ENCODE measurements around the gene FCER1A. TPM values are rescaled to one million over a fixed set of nuclear protein-coding genes. Genes with fewer than 3 reads are reported as not detected.

Gene FCER1A
- total RNA-seq: not detected

DNA sequence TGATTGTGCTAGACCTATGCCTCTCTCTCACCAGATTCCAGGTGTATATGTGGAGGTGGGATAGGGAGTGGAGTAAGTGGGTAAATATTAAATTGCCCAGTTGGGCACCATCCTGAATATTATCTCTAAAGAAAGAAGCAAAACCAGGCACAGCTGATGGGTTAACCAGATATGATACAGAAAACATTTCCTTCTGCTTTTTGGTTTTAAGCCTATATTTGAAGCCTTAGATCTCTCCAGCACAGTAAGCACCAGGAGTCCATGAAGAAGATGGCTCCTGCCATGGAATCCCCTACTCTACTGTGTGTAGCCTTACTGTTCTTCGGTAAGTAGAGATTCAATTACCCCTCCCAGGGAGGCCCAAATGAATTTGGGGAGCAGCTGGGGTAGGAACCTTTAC is at the start of gene FCER1A:
FCER1A (plus strand) TSS at position 242 of the 400 bp plus-strand sequence; CDS start at position 271, 29 bp downstream.
- H3K27me3 ChIP-seq: no peaks in the 10 kb centered on the region
- H3K9me3 ChIP-seq: no peaks in the 10 kb centered on the region
- ATAC-seq (no peak), DNase-seq (no peak)
- TF ChIP-seq, protein P1, sequence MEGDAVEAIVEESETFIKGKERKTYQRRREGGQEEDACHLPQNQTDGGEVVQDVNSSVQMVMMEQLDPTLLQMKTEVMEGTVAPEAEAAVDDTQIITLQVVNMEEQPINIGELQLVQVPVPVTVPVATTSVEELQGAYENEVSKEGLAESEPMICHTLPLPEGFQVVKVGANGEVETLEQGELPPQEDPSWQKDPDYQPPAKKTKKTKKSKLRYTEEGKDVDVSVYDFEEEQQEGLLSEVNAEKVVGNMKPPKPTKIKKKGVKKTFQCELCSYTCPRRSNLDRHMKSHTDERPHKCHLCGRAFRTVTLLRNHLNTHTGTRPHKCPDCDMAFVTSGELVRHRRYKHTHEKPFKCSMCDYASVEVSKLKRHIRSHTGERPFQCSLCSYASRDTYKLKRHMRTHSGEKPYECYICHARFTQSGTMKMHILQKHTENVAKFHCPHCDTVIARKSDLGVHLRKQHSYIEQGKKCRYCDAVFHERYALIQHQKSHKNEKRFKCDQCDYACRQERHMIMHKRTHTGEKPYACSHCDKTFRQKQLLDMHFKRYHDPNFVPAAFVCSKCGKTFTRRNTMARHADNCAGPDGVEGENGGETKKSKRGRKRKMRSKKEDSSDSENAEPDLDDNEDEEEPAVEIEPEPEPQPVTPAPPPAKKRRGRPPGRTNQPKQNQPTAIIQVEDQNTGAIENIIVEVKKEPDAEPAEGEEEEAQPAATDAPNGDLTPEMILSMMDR (IDR thresholded peaks at IDR 0.05): no peak
- no peak for TF ChIP-seq POLR2A (IDR thresholded peaks at IDR 0.05)
- H3K4me1 ChIP-seq: no peaks in the 10 kb centered on the region
- intact Hi-C loops (cut with DNase I): no loop called here
- H3K36me3 ChIP-seq (replicated peaks in 1 of 2; ENCODE audit: insufficient read depth in 1 of 2, low read depth in 2 of 2): no peaks in the 10 kb centered on the region
- H3K4me3 ChIP-seq: no peak within 1 kb of the TSS
- no peak within 1 kb of the TSS for H3K27ac ChIP-seq
- 52 to 67% methylated on average over 1 of the region's 1 CpG for WGBS, 2 donors

DNA sequence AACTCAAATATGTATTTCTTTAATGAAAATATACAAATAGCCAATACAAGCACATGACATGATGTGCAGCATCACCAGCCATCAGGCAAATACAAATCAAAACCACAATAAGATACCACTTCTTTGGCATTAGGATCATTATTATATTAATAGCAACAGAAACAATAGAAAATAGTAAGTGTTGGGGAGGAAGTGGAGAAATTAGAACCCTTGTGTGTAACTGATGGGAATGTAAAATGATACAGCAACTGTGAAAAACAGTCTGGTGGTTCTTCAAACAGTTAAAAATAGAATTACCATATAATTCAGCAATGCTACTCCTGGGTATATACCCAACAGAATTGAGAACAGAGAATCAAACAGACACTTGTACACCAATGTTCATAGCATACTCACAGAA is 40.8 kb upstream of the FCER1A start:
- Histone ChIP-seq H3K4me3 (no peak overlapping the region), H3K36me3 (replicated peaks in 1 of 2; ENCODE audit: insufficient read depth in 1 of 2, low read depth in 2 of 2) (no peaks in the 10 kb centered on the region), H3K4me1 (no peaks in the 10 kb centered on the region), H3K9me3 (no peaks in the 10 kb centered on the region), H3K27me3 (no peaks in the 10 kb centered on the region), H3K27ac (no peak overlapping the region)
- DNase-seq (no peak), ATAC-seq (no peak)
- intact Hi-C loops (cut with DNase I): no loop called here
- TF ChIP-seq, protein P1 (IDR thresholded peaks at IDR 0.05): no peak
- no peak for TF ChIP-seq POLR2A (IDR thresholded peaks at IDR 0.05)

DNA sequence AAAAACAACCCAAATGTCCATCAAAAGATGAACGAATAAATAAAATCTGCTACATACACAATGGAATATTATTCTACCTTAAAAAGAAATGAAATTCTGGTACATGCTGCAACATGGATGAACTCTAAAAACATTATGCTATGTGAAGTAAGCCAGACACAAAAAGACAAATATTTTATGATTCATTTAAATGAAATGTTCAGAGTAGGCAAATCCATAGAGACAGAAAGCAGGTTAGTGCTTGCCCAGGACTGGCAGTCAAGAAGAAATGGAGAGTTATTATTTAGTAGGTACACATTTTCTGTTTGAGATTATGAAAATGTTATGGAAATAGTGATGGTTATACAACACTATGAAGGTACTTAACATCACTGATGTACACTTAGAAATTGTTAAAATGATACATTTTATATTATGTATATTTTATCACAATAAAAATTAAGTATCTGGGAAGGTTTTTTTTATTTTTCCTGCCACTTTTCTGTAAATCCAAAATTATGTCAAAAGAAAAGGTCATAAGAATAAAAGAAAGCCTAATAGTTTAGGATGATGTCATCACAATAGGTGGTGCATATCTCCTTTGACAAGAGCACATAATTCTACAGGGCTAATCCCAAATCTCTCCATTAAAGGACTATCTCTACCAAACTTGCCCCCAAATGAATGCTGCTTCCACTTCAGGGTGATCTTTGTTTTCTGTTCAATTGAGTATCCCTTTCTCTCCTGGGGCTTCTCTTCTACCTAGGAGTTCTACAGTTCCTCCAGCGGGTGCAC is 40.2 kb upstream of the FCER1A start:
- Histone ChIP-seq H3K9me3 (no peaks in the 10 kb centered on the region), H3K4me3 (no peak overlapping the region), H3K4me1 (no peaks in the 10 kb centered on the region), H3K27me3 (no peaks in the 10 kb centered on the region), H3K27ac (no peak overlapping the region), H3K36me3 (replicated peaks in 1 of 2; ENCODE audit: insufficient read depth in 1 of 2, low read depth in 2 of 2) (no peaks in the 10 kb centered on the region)
- intact Hi-C loops (cut with DNase I): no loop called here
- no peak for TF ChIP-seq POLR2A (IDR thresholded peaks at IDR 0.05)
- TF ChIP-seq, protein P1 (IDR thresholded peaks at IDR 0.05): no peak
- DNase-seq (no peak), ATAC-seq (no peak)
- WGBS, 2 donors: 52 to 54% methylated on average over 2 of the region's 2 CpGs

DNA sequence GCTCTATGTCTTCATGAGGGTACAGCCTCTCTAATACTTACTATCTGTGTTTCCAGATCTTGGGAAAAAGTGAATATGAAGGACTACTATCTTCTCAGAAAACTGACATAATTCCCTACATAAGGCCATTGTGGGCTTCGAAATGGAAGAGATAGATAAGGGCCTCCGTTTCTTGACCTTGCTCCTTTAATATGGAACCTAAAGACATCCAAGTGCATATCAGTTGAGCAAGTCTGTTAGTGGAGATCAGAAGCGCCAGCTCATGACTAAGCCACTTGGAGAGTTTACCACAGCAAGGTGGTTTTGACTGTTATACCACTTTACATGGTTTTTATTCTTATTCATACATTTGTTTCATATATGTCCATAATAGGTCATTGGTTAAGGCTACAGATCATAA is 35.3 kb upstream of the FCER1A start:
- intact Hi-C loops (cut with DNase I): no loop called here
- H3K4me3 ChIP-seq: no peak overlapping the region
- no peaks in the 10 kb centered on the region for H3K27me3 ChIP-seq
- no peaks in the 10 kb centered on the region for H3K4me1 ChIP-seq
- no peaks in the 10 kb centered on the region for H3K9me3 ChIP-seq
- no peak for TF ChIP-seq POLR2A (IDR thresholded peaks at IDR 0.05)
- TF ChIP-seq, protein P1 (IDR thresholded peaks at IDR 0.05): no peak
- no peaks in the 10 kb centered on the region for H3K36me3 ChIP-seq (replicated peaks in 1 of 2; ENCODE audit: insufficient read depth in 1 of 2, low read depth in 2 of 2)
- no peak for DNase-seq
- ATAC-seq: no peak
- H3K27ac ChIP-seq: no peak overlapping the region
- WGBS, 2 donors: 61 to 67% methylated on average over 3 of the region's 3 CpGs

DNA sequence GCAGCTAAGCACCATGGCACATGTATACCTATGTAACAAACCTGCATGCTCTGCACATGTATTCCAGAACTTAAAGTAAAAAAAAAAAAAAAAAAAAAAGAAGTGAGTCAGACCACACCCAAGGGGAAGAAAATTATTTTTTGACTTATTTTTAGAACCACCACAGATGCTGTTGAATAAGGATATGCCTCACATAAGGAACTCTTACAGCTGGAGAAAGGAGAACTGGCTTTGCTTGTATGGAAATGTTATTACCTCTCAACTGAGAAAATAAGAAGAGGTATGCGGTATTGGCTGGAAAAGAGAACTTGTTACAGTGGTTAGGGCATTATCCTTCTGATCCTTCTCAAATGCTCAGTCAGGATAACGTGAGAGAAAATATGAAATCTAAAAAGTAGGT is 27.5 kb upstream of the FCER1A start:
- H3K36me3 ChIP-seq (replicated peaks in 1 of 2; ENCODE audit: insufficient read depth in 1 of 2, low read depth in 2 of 2): no peaks in the 10 kb centered on the region
- DNase-seq (no peak), ATAC-seq (no peak)
- H3K4me1 ChIP-seq: no peaks in the 10 kb centered on the region
- no peak overlapping the region for H3K4me3 ChIP-seq
- H3K9me3 ChIP-seq: no peaks in the 10 kb centered on the region
- H3K27ac ChIP-seq: no peak overlapping the region
- 51 to 57% methylated on average over 2 of the region's 2 CpGs for WGBS, 2 donors
- intact Hi-C loops (cut with DNase I): no loop called here
- TF ChIP-seq, protein P1 (IDR thresholded peaks at IDR 0.05): no peak
- TF ChIP-seq POLR2A (IDR thresholded peaks at IDR 0.05): no peak
- no peaks in the 10 kb centered on the region for H3K27me3 ChIP-seq
